GM23338 (cell line): ENCODE results near the gene ALG1L2. TPM values are rescaled to one million over a fixed set of nuclear protein-coding genes. Genes with fewer than 3 reads are reported as not detected.
"Not testable (repeated sequence)": the region's sequence is repeated elsewhere in the genome, so short reads cannot be mapped to it uniquely, and the experiment has no call there.

ENCODE experiments used
- ATAC-seq: fragments of 200-7000 bp; cut with Tn5 transposase; 3 replicates; pipeline ENCODE4 v1.9.1; 2020
- DNase-seq: peaks from one replicate; pipeline ENCODE4 v3.0.0-alpha.2; 2015; ENCODE audit warnings: low spot score
- H2AFZ ChIP-seq: fragments of 200-600 bp; sonication (generic); 2 replicates; pipeline ENCODE4 v1.8.0; 2016; ENCODE audit warnings: antibody characterized with exemption, mild to moderate bottlenecking, moderate library complexity
- H3F3A ChIP-seq: fragments of 200-600 bp; sonication (generic); replicated peaks from 2 replicates; pipeline ENCODE4 v1.8.0; 2017; ENCODE audit warnings: antibody characterized with exemption, mixed run types, low read depth
- H3K27ac ChIP-seq: fragments of 200-600 bp; sonication (generic); 2 replicates; pipeline ENCODE4 v1.6.1; 2016; ENCODE audit warnings: low read depth
- H3K27me3 ChIP-seq: fragments of 200-600 bp; sonication (generic); 2 replicates; pipeline ENCODE4 v1.8.0; 2016; ENCODE audit warnings: mild to moderate bottlenecking, mixed run types, moderate library complexity; ENCODE audit not compliant: insufficient read depth
- H3K36me3 ChIP-seq: fragments of 200-600 bp; sonication (generic); 2 replicates; pipeline ENCODE4 v1.8.0; 2016; ENCODE audit warnings: mild to moderate bottlenecking; ENCODE audit not compliant: insufficient read depth
- H3K4me1 ChIP-seq: fragments of 200-600 bp; sonication (generic); 2 replicates; pipeline ENCODE4 v1.8.0; 2016; ENCODE audit warnings: mild to moderate bottlenecking, moderate library complexity; ENCODE audit not compliant: insufficient read depth
- H3K4me2 ChIP-seq: fragments of 200-600 bp; sonication (generic); 2 replicates; pipeline ENCODE4 v1.7.1; 2017; ENCODE audit warnings: mixed run types
- H3K4me3 ChIP-seq: fragments of 200-600 bp; sonication (generic); 2 replicates; pipeline ENCODE4 v1.6.1; 2016; ENCODE audit warnings: mixed run types
- H3K79me2 ChIP-seq: fragments of 200-600 bp; sonication (generic); replicated peaks from 2 replicates; pipeline ENCODE4 v1.8.0; 2017; ENCODE audit warnings: mild to moderate bottlenecking; ENCODE audit not compliant: insufficient read depth
- H3K9me2 ChIP-seq: fragments of 200-600 bp; sonication (generic); 2 replicates; pipeline ENCODE4 v1.8.0; 2017; ENCODE audit not compliant: insufficient read depth
- H4K20me1 ChIP-seq: fragments of 200-600 bp; sonication (generic); replicated peaks from 2 replicates; pipeline ENCODE4 v1.8.0; 2017; ENCODE audit warnings: mild to moderate bottlenecking; ENCODE audit not compliant: insufficient read depth
- H3K27ac Mint-ChIP-seq: 2 replicates; pipeline ENCODE4 v1.8.0; 2020; ENCODE audit warnings: inconsistent platforms, mild to moderate bottlenecking, moderate library complexity, mixed read lengths
- H3K27me3 Mint-ChIP-seq: 3 replicates; pipeline ENCODE4 v1.8.0; 2022; ENCODE audit warnings: low read depth, mild to moderate bottlenecking, moderate library complexity, mixed read lengths, inconsistent platforms; ENCODE audit not compliant: insufficient read depth, poor library complexity
- H3K36me3 Mint-ChIP-seq: 3 replicates; pipeline ENCODE4 v1.8.0; 2021; ENCODE audit warnings: low read depth, mild to moderate bottlenecking, inconsistent platforms, moderate library complexity, mixed read lengths
- H3K4me1 Mint-ChIP-seq: 3 replicates; pipeline ENCODE4 v1.8.0; 2020; ENCODE audit warnings: mild to moderate bottlenecking, inconsistent platforms, mixed read lengths
- H3K4me3 Mint-ChIP-seq: 3 replicates; pipeline ENCODE4 v1.8.0; 2021; ENCODE audit warnings: moderate library complexity, mild to moderate bottlenecking, inconsistent platforms, mixed read lengths
- H3K9me3 Mint-ChIP-seq: 3 replicates; pipeline ENCODE4 v1.8.0; 2020; ENCODE audit warnings: moderate library complexity, mild to moderate bottlenecking, inconsistent platforms, mixed read lengths
- CTCF ChIP-seq, 2 experiments: fragments of 200-600 bp in 1 of 2; sonication (generic) in 1 of 2; conservative IDR thresholded peaks; 2 replicates each; pipeline versions ENCODE4 v1.5.1 to v1.6.1; 2016 to 2017; ENCODE audit warnings: antibody characterized with exemption in 2 of 2, low read depth in 2 of 2, mild to moderate bottlenecking in 2 of 2, moderate library complexity in 1 of 2
- EZH2 ChIP-seq: fragments of 200-600 bp; sonication (generic); IDR thresholded peaks from one replicate; pipeline ENCODE4 v1.8.0; 2017; ENCODE audit warnings: antibody characterized with exemption, mild to moderate bottlenecking, low read depth; ENCODE audit not compliant: unreplicated experiment
- EZH2phosphoT487 ChIP-seq: fragments of 200-600 bp; sonication (generic); IDR thresholded peaks from one replicate; pipeline ENCODE4 v1.8.1; 2018; ENCODE audit warnings: antibody characterized with exemption; ENCODE audit not compliant: unreplicated experiment
- JUNB ChIP-seq: IDR thresholded peaks from one replicate; pipeline ENCODE4 v1.6.1; 2016; ENCODE audit warnings: antibody characterized with exemption; ENCODE audit not compliant: unreplicated experiment
- NANOG ChIP-seq: IDR thresholded peaks from 2 replicates; pipeline ENCODE4 v1.6.1; 2016; ENCODE audit warnings: antibody characterized with exemption, borderline replicate concordance
- POLR2AphosphoS5 ChIP-seq: IDR thresholded peaks from 2 replicates; pipeline ENCODE4 v1.6.1; 2016; ENCODE audit warnings: antibody characterized with exemption, low read depth
- REST ChIP-seq: IDR thresholded peaks from one replicate; pipeline ENCODE4 v1.6.1; 2018; ENCODE audit warnings: antibody characterized with exemption; ENCODE audit not compliant: unreplicated experiment
- STAT1 ChIP-seq: IDR thresholded peaks from one replicate; pipeline ENCODE4 v1.6.1; 2016; ENCODE audit warnings: antibody characterized with exemption; ENCODE audit not compliant: unreplicated experiment
- ZNF114 ChIP-seq: fragments of 250-450 bp; sonication (Bioruptor Pico); IDR thresholded peaks from 2 replicates; pipeline ENCODE4 v1.5.0; 2020; ENCODE audit warnings: mild to moderate bottlenecking, moderate library complexity
- ZNF462 ChIP-seq: fragments of 250-450 bp; sonication (Bioruptor Pico); IDR thresholded peaks from 2 replicates; pipeline ENCODE4 v1.5.0; 2020; ENCODE audit warnings: mild to moderate bottlenecking, moderate library complexity
- polyA plus RNA-seq: library from polyadenylated mRNA; unstranded; fragments of >200 nt; fragmentation: Nextera tagmentation; extraction: Ambion mirVana; gene quantifications from 2 replicates; pipeline ENCODE4 v1.2.1, GENCODE V29; 2016
- total RNA-seq: library from RNA; depleted of rRNA; stranded (reverse); fragments of >200 nt; shearing (Covaris generic); gene quantifications from 2 replicates; pipeline ENCODE4 v1.2.3, GENCODE V29; 2014

Gene ALG1L2
- total and polyA plus RNA-seq, 2 experiments from 2014 or later = 0.87 TPM; not detected in 1

GRCh38 chr3:130086628-130087027 is 5.0 kb downstream of the ALG1L2 start:
- not testable (repeated sequence) for H3K4me1 ChIP-seq, H2AFZ ChIP-seq, H3K27ac Mint-ChIP-seq, ATAC-seq, H3K79me2 ChIP-seq, H3K9me3 Mint-ChIP-seq, DNase-seq, H3K27ac ChIP-seq, H3K27me3 Mint-ChIP-seq, H3K36me3 ChIP-seq, H3K4me3 Mint-ChIP-seq, H3K4me3 ChIP-seq, H3K4me2 ChIP-seq, H3K27me3 ChIP-seq, H3F3A ChIP-seq, H3K9me2 ChIP-seq, H4K20me1 ChIP-seq, H3K4me1 Mint-ChIP-seq, H3K36me3 Mint-ChIP-seq

- Mint-ChIP-seq H3K27ac (no peak overlapping the region), H3K36me3 (no peaks in the 10 kb centered on the region), H3K4me3 (no peak overlapping the region), H3K9me3 (peaks cover 3% of the 10 kb centered on the region; the same call in 1 of the 3 replicates), H3K4me1 (no peaks in the 10 kb centered on the region), H3K27me3 (peaks cover 8% of the 10 kb centered on the region)
- Histone ChIP-seq H2AFZ (no peak overlapping the region), H3K27me3 (no peaks in the 10 kb centered on the region), H3K36me3 (no peaks in the 10 kb centered on the region), H4K20me1 (no peaks in the 10 kb centered on the region), H3K4me3 (no peak overlapping the region), H3K27ac (no peak overlapping the region), H3F3A (no peaks in the 10 kb centered on the region), H3K9me2 (no peaks in the 10 kb centered on the region), H3K4me1 (no peaks in the 10 kb centered on the region), H3K4me2 (no peak overlapping the region), H3K79me2 (no peaks in the 10 kb centered on the region)
- TF ChIP-seq JUNB (no peak), REST (no peak), EZH2 (no peak), CTCF (conservative IDR thresholded peaks at IDR 0.05; ENCODE audit: low read depth in 2 of 2) (no peak), ZNF114 (no peak), ZNF462 (CRISPR knock-in tag) (no peak), POLR2AphosphoS5 (no peak), EZH2phosphoT487 (no peak), NANOG (no peak), STAT1 (no peak)
- ATAC-seq = no peak
- DNase-seq = no peak
Observed at GRCh38 chr3:130088061-130088460, 6.4 kb downstream of the ALG1L2 start.
